Stimulated activated memory B cell treated with anti-CD40 and anti-IgM and Interleukin-4, amounts not matched to agents 10 μg/mL and 1 μg/mL and 100 μg/mL, for 72 hours (primary cell): Measurements from ENCODE around the gene BANP.
"Not testable (repeated sequence)": the region's sequence is repeated elsewhere in the genome, so short reads cannot be mapped to it uniquely, and the experiment has no call there.

Experiments used
- ATAC-seq: fragments of 150-1000 bp; cut with Tn5 transposase; 2 replicates; pipeline ENCODE4 v1.10.0; 2021
- H3K27ac Mint-ChIP-seq: one replicate; pipeline ENCODE4 v1.8.0; 2022; ENCODE audit warnings: mild to moderate bottlenecking, mixed read lengths
- H3K27me3 Mint-ChIP-seq: one replicate; pipeline ENCODE4 v1.8.0; 2022; ENCODE audit warnings: mixed read lengths
- H3K36me3 Mint-ChIP-seq: one replicate; pipeline ENCODE4 v1.8.0; 2022; ENCODE audit warnings: mixed read lengths
- H3K4me1 Mint-ChIP-seq: one replicate; pipeline ENCODE4 v1.8.0; 2022; ENCODE audit warnings: mixed read lengths
- H3K4me3 Mint-ChIP-seq: one replicate; pipeline ENCODE4 v1.8.0; 2022; ENCODE audit warnings: mild to moderate bottlenecking, moderate library complexity, mixed read lengths
- H3K9me3 Mint-ChIP-seq: one replicate; pipeline ENCODE4 v1.8.0; 2022; ENCODE audit warnings: mixed read lengths

The BANP gene

GRCh38 chr16:87922250-87922871, 28.9 kb upstream of the BANP start:
- Mint-ChIP-seq H3K27ac (no peak overlapping the region), H3K36me3 (no peaks in the 10 kb centered on the region), H3K9me3 (no peaks in the 10 kb centered on the region), H3K4me1 (peaks cover 49% of the 10 kb centered on the region), H3K27me3 (peaks cover 18% of the 10 kb centered on the region), H3K4me3 (no peak overlapping the region)
- ATAC-seq: no peak

- peak; percentile 93 for ATAC-seq
- Mint-ChIP-seq H3K27ac (peak overlapping the region; percentile 84), H3K9me3 (no peaks in the 10 kb centered on the region), H3K4me1 (peaks cover 47% of the 10 kb centered on the region), H3K27me3 (no peaks in the 10 kb centered on the region), H3K4me3 (peak overlapping the region; percentile 45), H3K36me3 (no peaks in the 10 kb centered on the region)
Measured at GRCh38 chr16:87924041-87924810, 27.0 kb upstream of the BANP start.

GRCh38 chr16:87924811-87925670, 26.2 kb upstream of the BANP start:
- H3K36me3 Mint-ChIP-seq: no peaks in the 10 kb centered on the region
- no peaks in the 10 kb centered on the region for H3K27me3 Mint-ChIP-seq
- H3K4me3 Mint-ChIP-seq: peak overlapping the region; percentile 45
- H3K4me1 Mint-ChIP-seq: peaks cover 47% of the 10 kb centered on the region
- no peaks in the 10 kb centered on the region for H3K9me3 Mint-ChIP-seq
- no peak for ATAC-seq
- H3K27ac Mint-ChIP-seq: peak overlapping the region; percentile 84

GRCh38 chr16:87926246-87927194, 24.7 kb upstream of the BANP start:
- H3K36me3 Mint-ChIP-seq: no peaks in the 10 kb centered on the region
- H3K4me3 Mint-ChIP-seq: peak overlapping the region; percentile 11
- peaks cover 47% of the 10 kb centered on the region for H3K4me1 Mint-ChIP-seq
- peak; percentile 77 for ATAC-seq
- H3K27me3 Mint-ChIP-seq: no peaks in the 10 kb centered on the region
- H3K9me3 Mint-ChIP-seq: no peaks in the 10 kb centered on the region
- H3K27ac Mint-ChIP-seq: peak overlapping the region; percentile 66

GRCh38 chr16:87927195-87927562, 24.1 kb upstream of the BANP start:
- no peaks in the 10 kb centered on the region for H3K9me3 Mint-ChIP-seq
- H3K27ac Mint-ChIP-seq: peak overlapping the region; percentile 66
- ATAC-seq: no peak
- peaks cover 47% of the 10 kb centered on the region for H3K4me1 Mint-ChIP-seq
- H3K36me3 Mint-ChIP-seq: no peaks in the 10 kb centered on the region
- no peak overlapping the region for H3K4me3 Mint-ChIP-seq
- H3K27me3 Mint-ChIP-seq: no peaks in the 10 kb centered on the region

- Mint-ChIP-seq H3K27me3 (peaks cover 4% of the 10 kb centered on the region), H3K36me3 (no peaks in the 10 kb centered on the region), H3K27ac (no peak overlapping the region), H3K4me1 (peaks cover 31% of the 10 kb centered on the region), H3K9me3 (no peaks in the 10 kb centered on the region), H3K4me3 (no peak overlapping the region)
- no peak for ATAC-seq
Measured at GRCh38 chr16:87929986-87930385, 21.2 kb upstream of the BANP start.

GRCh38 chr16:87930456-87930855, 20.8 kb upstream of the BANP start:
- ATAC-seq: no peak
- H3K27ac Mint-ChIP-seq: no peak overlapping the region
- no peak overlapping the region for H3K4me3 Mint-ChIP-seq

GRCh38 chr16:87931504-87931903, 19.7 kb upstream of the BANP start:
- no peak for ATAC-seq
- H3K27ac Mint-ChIP-seq: no peak overlapping the region

More at GRCh38 chr16:87930456-87930855, 20.8 kb upstream of the BANP start:
- H3K27me3 Mint-ChIP-seq: peaks cover 9% of the 10 kb centered on the region
- no peaks in the 10 kb centered on the region for H3K9me3 Mint-ChIP-seq
- no peaks in the 10 kb centered on the region for H3K36me3 Mint-ChIP-seq
- peaks cover 31% of the 10 kb centered on the region for H3K4me1 Mint-ChIP-seq

GRCh38 chr16:87932475-87933139, 18.6 kb upstream of the BANP start:
- not testable (repeated sequence) for ATAC-seq, H3K27ac Mint-ChIP-seq, H3K36me3 Mint-ChIP-seq, H3K9me3 Mint-ChIP-seq, H3K4me3 Mint-ChIP-seq
- peaks cover 28% of the 10 kb centered on the region for H3K4me1 Mint-ChIP-seq
- peaks cover 11% of the 10 kb centered on the region for H3K27me3 Mint-ChIP-seq

More at GRCh38 chr16:87931504-87931903, 19.7 kb upstream of the BANP start:
- Mint-ChIP-seq H3K9me3 (no peaks in the 10 kb centered on the region), H3K27me3 (peaks cover 11% of the 10 kb centered on the region), H3K36me3 (no peaks in the 10 kb centered on the region), H3K4me3 (no peak overlapping the region), H3K4me1 (peaks cover 27% of the 10 kb centered on the region)

- no peaks in the 10 kb centered on the region for H3K9me3 Mint-ChIP-seq
- no peaks in the 10 kb centered on the region for H3K36me3 Mint-ChIP-seq
- H3K4me1 Mint-ChIP-seq: peaks cover 26% of the 10 kb centered on the region
- no peak for ATAC-seq
- H3K4me3 Mint-ChIP-seq: no peak overlapping the region
- H3K27me3 Mint-ChIP-seq: peaks cover 11% of the 10 kb centered on the region
- no peak overlapping the region for H3K27ac Mint-ChIP-seq
Measured at GRCh38 chr16:87933140-87933495, 18.1 kb upstream of the BANP start.

- not testable (repeated sequence) for H3K4me3 Mint-ChIP-seq
Measured at GRCh38 chr16:87934752-87935425, 16.3 kb upstream of the BANP start.

GRCh38 chr16:87936016-87936374, 15.2 kb upstream of the BANP start:
- not testable (repeated sequence) for H3K36me3 Mint-ChIP-seq, H3K27ac Mint-ChIP-seq, H3K9me3 Mint-ChIP-seq, H3K4me3 Mint-ChIP-seq, ATAC-seq
- Mint-ChIP-seq H3K4me1 (peaks cover 29% of the 10 kb centered on the region), H3K27me3 (peaks cover 11% of the 10 kb centered on the region)

More at GRCh38 chr16:87934752-87935425, 16.3 kb upstream of the BANP start:
- H3K36me3 Mint-ChIP-seq, ATAC-seq, H3K9me3 Mint-ChIP-seq: not testable (repeated sequence)
- peak overlapping the region; percentile 47 for H3K27ac Mint-ChIP-seq
- peaks cover 11% of the 10 kb centered on the region for H3K27me3 Mint-ChIP-seq
- H3K4me1 Mint-ChIP-seq: peaks cover 29% of the 10 kb centered on the region

GRCh38 chr16:87936375-87937230, 14.6 kb upstream of the BANP start, which contains the start of gene CA5A:
Gene CA5A (minus strand): TSS chr16:87936529. CDS start chr16:87936450, 79 bp downstream.
- H3K9me3 Mint-ChIP-seq: peaks cover 3% of the 10 kb centered on the region
- peaks cover 11% of the 10 kb centered on the region for H3K27me3 Mint-ChIP-seq
- H3K27ac Mint-ChIP-seq: peak within 1 kb of the TSS; percentile 47
- H3K4me1 Mint-ChIP-seq: peaks cover 29% of the 10 kb centered on the region
- no peaks in the 10 kb centered on the region for H3K36me3 Mint-ChIP-seq
- H3K4me3 Mint-ChIP-seq: no peak within 1 kb of the TSS
- ATAC-seq: peak; percentile 12
